Activated T-cell treated with anti-CD3 and anti-CD28 coated beads, Interleukin-2, amount 50 U/mL, for 72 hours (primary cell): ENCODE measurements around the gene PIP4K2A. TPM values are rescaled to one million over a fixed set of nuclear protein-coding genes. Genes with fewer than 3 reads are reported as not detected.

ENCODE experiments used
- ATAC-seq, 2 donors: fragments of 150-1000 bp; cut with Tn5 transposase; replicated peaks in 1 of 2; 2 replicates each; pipeline ENCODE4 v1.10.0; 2021; ENCODE audit warnings: moderate library complexity in 2 of 2, mild to moderate bottlenecking in 1 of 2
- DNase-seq, 2 donors: peaks; one replicate each; pipeline ENCODE4 v3.0.0; 2021 to 2022; ENCODE audit warnings: mixed read lengths in 1 of 2
- H3K27ac Mint-ChIP-seq: one replicate; pipeline ENCODE4 v1.8.0; 2022; ENCODE audit warnings: mild to moderate bottlenecking, moderate library complexity, mixed read lengths
- H3K27me3 Mint-ChIP-seq: one replicate; pipeline ENCODE4 v1.8.0; 2022; ENCODE audit warnings: low read depth, mixed read lengths
- H3K36me3 Mint-ChIP-seq, 2 donors: one replicate each; pipeline ENCODE4 v1.8.0; 2022; ENCODE audit warnings: mixed read lengths in 2 of 2, mild to moderate bottlenecking in 1 of 2; ENCODE audit not compliant: insufficient read depth in 2 of 2
- H3K4me1 Mint-ChIP-seq: one replicate; pipeline ENCODE4 v1.8.0; 2022; ENCODE audit warnings: low read depth, mixed read lengths
- H3K4me3 Mint-ChIP-seq, 2 donors: one replicate each; pipeline ENCODE4 v1.8.0; 2022; ENCODE audit warnings: mild to moderate bottlenecking in 2 of 2, mixed read lengths in 2 of 2, moderate library complexity in 2 of 2
- H3K9me3 Mint-ChIP-seq, 2 donors: one replicate each; pipeline ENCODE4 v1.8.0; 2022; ENCODE audit warnings: mixed read lengths in 2 of 2
- total RNA-seq, 2 donors: library from RNA; stranded (reverse); gene quantifications; one replicate each; pipeline ENCODE4 v1.2.3, GENCODE V29; 2022

PIP4K2A gene
- total RNA-seq, 2 donors from 2014 or later, result 104 to 138 TPM

GRCh38 chr10:22613011-22613410 is 101.4 kb downstream of the PIP4K2A start:
- H3K4me1 Mint-ChIP-seq, result peaks cover 82% of the 10 kb centered on the region
- peaks cover 7 to 11% of the 10 kb centered on the region in 2 donors for H3K36me3 Mint-ChIP-seq
- peak overlapping the region; percentile 97 for H3K27ac Mint-ChIP-seq
- ATAC-seq (no peak), DNase-seq (no peak)
- no peaks in the 10 kb centered on the region for H3K9me3 Mint-ChIP-seq
- H3K4me3 Mint-ChIP-seq, result peak overlapping the region; percentile 75 to 78
- H3K27me3 Mint-ChIP-seq, result no peaks in the 10 kb centered on the region

GRCh38 chr10:22612318-22612717 is 102.1 kb downstream of the PIP4K2A start:
- ATAC-seq (peak; percentile 33 to 41), DNase-seq (no peak)
- H3K4me1 Mint-ChIP-seq, result peaks cover 79% of the 10 kb centered on the region
- peaks cover 8 to 15% of the 10 kb centered on the region in 2 donors for H3K36me3 Mint-ChIP-seq
- peak overlapping the region; percentile 97 for H3K27ac Mint-ChIP-seq
- H3K4me3 Mint-ChIP-seq, result peak overlapping the region; percentile 75 to 78
- H3K9me3 Mint-ChIP-seq, result no peaks in the 10 kb centered on the region
- no peaks in the 10 kb centered on the region for H3K27me3 Mint-ChIP-seq

GRCh38 chr10:22611425-22612115 is 102.8 kb downstream of the PIP4K2A start:
- Mint-ChIP-seq H3K9me3 (no peaks in the 10 kb centered on the region), H3K36me3 (peaks cover 10 to 18% of the 10 kb centered on the region in 2 donors), H3K4me3 (peak overlapping the region; percentile 75 to 78), H3K27me3 (no peaks in the 10 kb centered on the region), H3K4me1 (peaks cover 82% of the 10 kb centered on the region), H3K27ac (peak overlapping the region; percentile 97)
- ATAC-seq (peak; percentile 88 to 91), DNase-seq (peak; percentile 60 to 64)

- peak overlapping the region; percentile 97 for H3K27ac Mint-ChIP-seq
- DNase-seq, result no peak
- H3K27me3 Mint-ChIP-seq, result no peaks in the 10 kb centered on the region
- peaks cover 83% of the 10 kb centered on the region for H3K4me1 Mint-ChIP-seq
- no peak for ATAC-seq
- peaks cover 10 to 18% of the 10 kb centered on the region in 2 donors for H3K36me3 Mint-ChIP-seq
- no peaks in the 10 kb centered on the region for H3K9me3 Mint-ChIP-seq
- peak overlapping the region; percentile 75 to 78 for H3K4me3 Mint-ChIP-seq
These were observed 103.8 kb downstream of the PIP4K2A start for GRCh38 chr10:22610610-22611009.

GRCh38 chr10:22609719-22610465 is 104.5 kb downstream of the PIP4K2A start:
- Mint-ChIP-seq H3K9me3 (no peaks in the 10 kb centered on the region), H3K27me3 (no peaks in the 10 kb centered on the region), H3K27ac (peak overlapping the region; percentile 97), H3K36me3 (peaks cover 10 to 18% of the 10 kb centered on the region in 2 donors), H3K4me3 (peak overlapping the region; percentile 75 to 78), H3K4me1 (peaks cover 84% of the 10 kb centered on the region)
- DNase-seq (no peak), ATAC-seq (no peak)

- no peak for ATAC-seq
- Mint-ChIP-seq H3K27ac (peak overlapping the region; percentile 51), H3K4me1 (peaks cover 80% of the 10 kb centered on the region), H3K36me3 (peaks cover 10 to 18% of the 10 kb centered on the region in 2 donors), H3K4me3 (no peak overlapping the region), H3K27me3 (no peaks in the 10 kb centered on the region), H3K9me3 (no peaks in the 10 kb centered on the region)
- DNase-seq, result no peak
These were observed 105.1 kb downstream of the PIP4K2A start for GRCh38 chr10:22609251-22609650.

GRCh38 chr10:22607261-22607660 is 107.1 kb downstream of the PIP4K2A start:
- ATAC-seq, result no peak
- H3K36me3 Mint-ChIP-seq, result peaks cover 10 to 18% of the 10 kb centered on the region in 2 donors
- no peaks in the 10 kb centered on the region for H3K27me3 Mint-ChIP-seq
- peak overlapping the region in 1 of 2 donors; percentile 4 for H3K4me3 Mint-ChIP-seq
- peak overlapping the region; percentile 43 for H3K27ac Mint-ChIP-seq
- no peaks in the 10 kb centered on the region for H3K9me3 Mint-ChIP-seq
- peaks cover 64% of the 10 kb centered on the region for H3K4me1 Mint-ChIP-seq
- no peak for DNase-seq

- H3K27ac Mint-ChIP-seq, result peak overlapping the region; percentile 43
- H3K4me1 Mint-ChIP-seq, result peaks cover 64% of the 10 kb centered on the region
- ATAC-seq (peak; percentile 41 to 68), DNase-seq (no peak)
- peaks cover 10 to 22% of the 10 kb centered on the region in 2 donors for H3K36me3 Mint-ChIP-seq
- H3K4me3 Mint-ChIP-seq, result peak overlapping the region; percentile 43 to 63
- H3K9me3 Mint-ChIP-seq, result no peaks in the 10 kb centered on the region
- no peaks in the 10 kb centered on the region for H3K27me3 Mint-ChIP-seq
These were observed 108.2 kb downstream of the PIP4K2A start for GRCh38 chr10:22606164-22606614.

- peaks cover 64% of the 10 kb centered on the region for H3K4me1 Mint-ChIP-seq
- no peak for DNase-seq
- H3K9me3 Mint-ChIP-seq, result no peaks in the 10 kb centered on the region
- peaks cover 8 to 21% of the 10 kb centered on the region in 2 donors for H3K36me3 Mint-ChIP-seq
- H3K27me3 Mint-ChIP-seq, result no peaks in the 10 kb centered on the region
- peak in 1 of 2 donors; percentile 27 for ATAC-seq
- peak overlapping the region; percentile 98 for H3K27ac Mint-ChIP-seq
- H3K4me3 Mint-ChIP-seq, result peak overlapping the region; percentile 25 to 81
These were observed 109.2 kb downstream of the PIP4K2A start for GRCh38 chr10:22605168-22605567.

GRCh38 chr10:22604344-22605126 is 109.8 kb downstream of the PIP4K2A start:
- ATAC-seq (no peak), DNase-seq (no peak)
- peak overlapping the region; percentile 98 for H3K27ac Mint-ChIP-seq
- H3K27me3 Mint-ChIP-seq, result no peaks in the 10 kb centered on the region
- H3K36me3 Mint-ChIP-seq, result peaks cover 5 to 16% of the 10 kb centered on the region in 2 donors
- H3K9me3 Mint-ChIP-seq, result no peaks in the 10 kb centered on the region
- H3K4me3 Mint-ChIP-seq, result no peak overlapping the region
- peaks cover 64% of the 10 kb centered on the region for H3K4me1 Mint-ChIP-seq

GRCh38 chr10:22603581-22603980 is 110.8 kb downstream of the PIP4K2A start:
- peaks cover 5 to 13% of the 10 kb centered on the region in 2 donors for H3K36me3 Mint-ChIP-seq
- no peak for DNase-seq

GRCh38 chr10:22601618-22602017 is 112.8 kb downstream of the PIP4K2A start:
- peak overlapping the region; percentile 72 for H3K27ac Mint-ChIP-seq
- no peaks in the 10 kb centered on the region for H3K9me3 Mint-ChIP-seq
- DNase-seq, result no peak
- H3K27me3 Mint-ChIP-seq, result no peaks in the 10 kb centered on the region
- H3K4me3 Mint-ChIP-seq, result peak overlapping the region; percentile 14 to 63
- ATAC-seq, result peak in 1 of 2 donors; percentile 17
- H3K4me1 Mint-ChIP-seq, result peaks cover 80% of the 10 kb centered on the region
- H3K36me3 Mint-ChIP-seq, result peaks cover 0 to 4% of the 10 kb centered on the region in 2 donors

More at GRCh38 chr10:22603581-22603980, 110.8 kb downstream of the PIP4K2A start:
- Mint-ChIP-seq H3K27ac (peak overlapping the region; percentile 50), H3K4me3 (no peak overlapping the region), H3K27me3 (no peaks in the 10 kb centered on the region), H3K9me3 (no peaks in the 10 kb centered on the region), H3K4me1 (peaks cover 74% of the 10 kb centered on the region)
- ATAC-seq, result no peak
